GM12891 (cell line): ENCODE results near the gene TMED9.

Experiments used
- POLR2A ChIP-seq: IDR thresholded peaks from 2 replicates; pipeline ENCODE4 v1.6.1; 2011; ENCODE audit warnings: low read depth, low read length, control low read depth
- TAF1 ChIP-seq: IDR thresholded peaks from 2 replicates; pipeline ENCODE4 v1.6.1; 2011; ENCODE audit warnings: low read depth, low read length, control low read depth

- TF ChIP-seq POLR2A = no peak
- no peak for TF ChIP-seq TAF1
Measured at GRCh38 chr5:177605667-177606066, 13.7 kb downstream of the TMED9 start.
